CD4-positive, alpha-beta T cell treated with Interleukin-21 for 1 hour (primary cell): ENCODE data around the gene CRYBG3.
"Not testable (repeated sequence)": the region's sequence is repeated elsewhere in the genome, so short reads cannot be mapped to it uniquely, and the experiment has no call there.

Source experiments
- DNase-seq: peaks from one replicate; pipeline ENCODE4 v3.0.0-alpha.2; 2020

CRYBG3 gene

GRCh38 chr3:97901313-97902248 is 79.8 kb downstream of the CRYBG3 start:
- no peak for DNase-seq

- DNase-seq = not testable (repeated sequence)
Measured at GRCh38 chr3:97909830-97910229, 88.0 kb downstream of the CRYBG3 start.

GRCh38 chr3:97910236-97910831 is 88.5 kb downstream of the CRYBG3 start:
- peak; percentile 45 for DNase-seq

- peak; percentile 51 for DNase-seq
Measured at GRCh38 chr3:97910931-97911351, 89.1 kb downstream of the CRYBG3 start.

GRCh38 chr3:97911459-97911858 is 89.6 kb downstream of the CRYBG3 start:
- no peak for DNase-seq

- no peak for DNase-seq
Measured at GRCh38 chr3:97914388-97914787, 92.6 kb downstream of the CRYBG3 start.

GRCh38 chr3:97916576-97916975 is 94.8 kb downstream of the CRYBG3 start:
- DNase-seq = no peak

- DNase-seq = no peak
Measured at GRCh38 chr3:97917813-97918536, 96.2 kb downstream of the CRYBG3 start.

GRCh38 chr3:97927704-97928103 is 105.9 kb downstream of the CRYBG3 start:
- DNase-seq = no peak

- no peak for DNase-seq
Measured at GRCh38 chr3:97928986-97929385, 107.2 kb downstream of the CRYBG3 start.

GRCh38 chr3:97930018-97930417 is 108.2 kb downstream of the CRYBG3 start:
- no peak for DNase-seq

GRCh38 chr3:97931218-97931617 is 109.4 kb downstream of the CRYBG3 start:
- DNase-seq = no peak

GRCh38 chr3:97932387-97932801 is 110.6 kb downstream of the CRYBG3 start:
- no peak for DNase-seq

- no peak for DNase-seq
Measured at GRCh38 chr3:97934980-97935695, 113.3 kb downstream of the CRYBG3 start.

GRCh38 chr3:97935842-97936241 is 114.0 kb downstream of the CRYBG3 start:
- no peak for DNase-seq

GRCh38 chr3:97937205-97937604 is 115.4 kb downstream of the CRYBG3 start:
- DNase-seq = no peak

GRCh38 chr3:97938444-97938843 is 116.6 kb downstream of the CRYBG3 start:
- DNase-seq = no peak

- DNase-seq = no peak
Measured at GRCh38 chr3:97939401-97939800, 117.6 kb downstream of the CRYBG3 start.

GRCh38 chr3:97940034-97940433 is 118.2 kb downstream of the CRYBG3 start:
- peak; percentile 38 for DNase-seq

- no peak for DNase-seq
Measured at GRCh38 chr3:97942801-97943546, 121.2 kb downstream of the CRYBG3 start.

GRCh38 chr3:97948351-97949109 is 126.7 kb downstream of the CRYBG3 start:
- no peak for DNase-seq
